HepG2 (cell line): Measurements from ENCODE around the gene VRK1. TPM values are rescaled to one million over a fixed set of nuclear protein-coding genes. Genes with fewer than 3 reads are reported as not detected.
A peak's percentile ranks its signal among the peaks of the same experiment; 100 is the strongest.

Experiments
- CBFB ChIP-seq: sonication (generic); formaldehyde crosslinking; IDR thresholded peaks from 2 replicates; pipeline ENCODE4 v1.4.0; 2020; ENCODE audit warnings: missing genetic modification reagents
- CSRNP2 ChIP-seq: sonication (generic); formaldehyde crosslinking; conservative IDR thresholded peaks from 2 replicates; pipeline ENCODE4 v1.8.0; 2022; ENCODE audit warnings: low read depth, missing genetic modification reagents
- DR1 ChIP-seq: sonication (generic); formaldehyde crosslinking; IDR thresholded peaks from 2 replicates; pipeline ENCODE4 v1.8.0; 2021; ENCODE audit warnings: mild to moderate bottlenecking, missing genetic modification reagents, inconsistent platforms
- GZF1 ChIP-seq: sonication (generic); formaldehyde crosslinking; IDR thresholded peaks from 2 replicates; pipeline ENCODE4 v1.5.1; 2020; ENCODE audit warnings: mild to moderate bottlenecking, missing genetic modification reagents
- KDM6A ChIP-seq: IDR thresholded peaks from 2 replicates; pipeline ENCODE4 v1.6.1; 2016; ENCODE audit warnings: low read depth
- RXRB ChIP-seq: IDR thresholded peaks from 2 replicates; pipeline ENCODE4 v1.6.1; 2016; ENCODE audit warnings: borderline replicate concordance, missing genetic modification reagents, missing compliant biosample characterization
- SETDB1 ChIP-seq: sonication (generic); formaldehyde crosslinking; IDR thresholded peaks from 2 replicates; pipeline ENCODE4 v1.5.1; 2020; ENCODE audit warnings: missing genetic modification reagents, mild to moderate bottlenecking, borderline replicate concordance
- SMAD1 ChIP-seq: sonication (generic); formaldehyde crosslinking; IDR thresholded peaks from 2 replicates; pipeline ENCODE4 v1.4.0; 2020; ENCODE audit warnings: missing genetic modification reagents, low read depth, mild to moderate bottlenecking, borderline replicate concordance
- SP140L ChIP-seq: sonication (generic); formaldehyde crosslinking; IDR thresholded peaks from 2 replicates; pipeline ENCODE4 v1.4.0; 2020; ENCODE audit warnings: missing genetic modification reagents, borderline replicate concordance
- YY1 ChIP-seq: IDR thresholded peaks from 2 replicates; pipeline ENCODE4 v1.6.1; 2011; ENCODE audit warnings: low read length, low read depth, moderate library complexity, mild to moderate bottlenecking; ENCODE audit not compliant: insufficient read depth, insufficient replicate concordance
- ZBTB38 ChIP-seq: sonication (generic); formaldehyde crosslinking; IDR thresholded peaks from 2 replicates; pipeline ENCODE4 v1.5.1; 2020; ENCODE audit warnings: mild to moderate bottlenecking, missing genetic modification reagents
- ZBTB40 ChIP-seq, 2 experiments: fragments of 450-650 bp in 1 of 2; sonication (generic) in 1 of 2; formaldehyde crosslinking in 1 of 2; IDR thresholded peaks; 2 replicates each; pipeline versions ENCODE4 v1.6.1 to v1.8.0; 2016 to 2022; ENCODE audit warnings: antibody characterized with exemption in 1 of 2, mild to moderate bottlenecking in 1 of 2, missing genetic modification reagents in 1 of 2
- ZNF296 ChIP-seq: sonication (generic); formaldehyde crosslinking; conservative IDR thresholded peaks from 2 replicates; pipeline ENCODE4 v1.5.0; 2020; ENCODE audit warnings: mild to moderate bottlenecking, missing genetic modification reagents
- ZNF550 ChIP-seq: sonication (generic); formaldehyde crosslinking; IDR thresholded peaks from 2 replicates; pipeline ENCODE4 v1.4.0; 2020; ENCODE audit warnings: mild to moderate bottlenecking, missing genetic modification reagents, borderline replicate concordance
- ZNF816 ChIP-seq: sonication (generic); formaldehyde crosslinking; IDR thresholded peaks from 2 replicates; pipeline ENCODE4 v1.8.0; 2022; ENCODE audit warnings: missing genetic modification reagents, mild to moderate bottlenecking, borderline replicate concordance
- polyA plus RNA-seq, 8 experiments: library from polyadenylated mRNA; depleted of rRNA in 3 of 8; stranded (reverse) in 7 of 8; unstranded in 1 of 8; fragments of >200 nt; fragmentation: Illumina TruSeq in 4 of 8; extraction: Trizol in 4 of 8; gene quantifications; 2 replicates each; pipeline versions ENCODE4 v1.2.1 to v1.2.3, GENCODE V29; 2011 to 2016; ENCODE audit warnings: low read depth in 4 of 8, missing spikeins in 1 of 8, mixed read lengths in 1 of 8; ENCODE audit not compliant: insufficient read depth in 1 of 8
- total RNA-seq, 5 experiments: library from RNA; depleted of rRNA; stranded (reverse); fragments of >200 nt; fragmentation: Illumina TruSeq; extraction: Trizol; gene quantifications; 2 replicates each; pipeline ENCODE4 v1.2.3, GENCODE V29; 2016; ENCODE audit warnings: low read depth in 1 of 5
- TF ChIP-seq, protein P1 (sequence below): sonication (generic); formaldehyde crosslinking; conservative IDR thresholded peaks from 2 replicates; pipeline ENCODE4 v1.8.0; 2022; ENCODE audit warnings: mild to moderate bottlenecking, moderate library complexity, missing genetic modification reagents

Gene VRK1
- total and polyA plus RNA-seq, 2 of the 13 experiments (the other 11 are each of a cell fraction or from before 2014, with no cell fraction given), result 7.9 to 51.3 TPM

DNA sequence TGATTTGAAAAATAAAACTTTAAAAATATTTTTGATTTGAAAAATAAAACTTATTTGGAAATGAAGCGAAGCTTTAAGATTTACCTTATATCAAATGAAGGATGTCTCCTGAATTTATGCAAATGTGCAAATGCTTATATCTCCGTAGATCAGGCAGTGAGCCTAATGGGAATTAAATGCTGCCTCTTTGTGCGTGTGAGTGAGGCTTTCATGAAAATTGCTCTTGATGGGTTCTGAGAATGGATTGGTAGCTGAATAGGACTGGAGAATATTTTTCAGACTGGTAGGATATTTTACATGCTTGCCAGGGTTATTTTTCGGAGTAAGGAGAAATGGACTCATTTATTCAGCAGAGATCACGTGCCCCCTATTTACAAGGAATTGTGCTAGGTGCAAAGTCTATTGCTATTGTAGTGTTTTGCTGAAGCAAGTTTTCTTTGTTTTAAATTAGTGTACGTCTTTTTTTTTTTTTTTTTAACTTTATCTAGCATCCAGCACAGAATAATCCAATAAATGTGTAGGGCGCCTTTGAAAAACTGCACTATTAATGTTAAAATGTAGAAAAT is 2.4 kb downstream of the VRK1 start (continued):
- TF ChIP-seq ZBTB40 (IDR thresholded peaks at IDR 0.05) (0 out of 2 replicates have a peak, but pooled peaks have one; percentile 23), ZBTB40 (CRISPR knock-in tag; IDR thresholded peaks at IDR 0.05) (no peak), DR1 (no peak), SETDB1 (CRISPR knock-in tag) (no peak), CBFB (no peak), ZNF816 (CRISPR knock-in tag) (no peak), SP140L (CRISPR knock-in tag) (no peak), RXRB (CRISPR knock-in tag) (no peak), ZNF296 (no peak), ZNF550 (CRISPR knock-in tag) (no peak), KDM6A (CRISPR knock-in tag) (no peak), ZBTB38 (CRISPR knock-in tag) (no peak), GZF1 (CRISPR knock-in tag) (no peak), CSRNP2 (CRISPR knock-in tag) (no peak), YY1 (no peak), SMAD1 (CRISPR knock-in tag) (no peak)
- TF ChIP-seq, protein P1, sequence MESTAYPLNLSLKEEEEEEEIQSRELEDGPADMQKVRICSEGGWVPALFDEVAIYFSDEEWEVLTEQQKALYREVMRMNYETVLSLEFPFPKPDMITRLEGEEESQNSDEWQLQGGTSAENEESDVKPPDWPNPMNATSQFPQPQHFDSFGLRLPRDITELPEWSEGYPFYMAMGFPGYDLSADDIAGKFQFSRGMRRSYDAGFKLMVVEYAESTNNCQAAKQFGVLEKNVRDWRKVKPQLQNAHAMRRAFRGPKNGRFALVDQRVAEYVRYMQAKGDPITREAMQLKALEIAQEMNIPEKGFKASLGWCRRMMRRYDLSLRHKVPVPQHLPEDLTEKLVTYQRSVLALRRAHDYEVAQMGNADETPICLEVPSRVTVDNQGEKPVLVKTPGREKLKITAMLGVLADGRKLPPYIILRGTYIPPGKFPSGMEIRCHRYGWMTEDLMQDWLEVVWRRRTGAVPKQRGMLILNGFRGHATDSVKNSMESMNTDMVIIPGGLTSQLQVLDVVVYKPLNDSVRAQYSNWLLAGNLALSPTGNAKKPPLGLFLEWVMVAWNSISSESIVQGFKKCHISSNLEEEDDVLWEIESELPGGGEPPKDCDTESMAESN (CRISPR knock-in tag), result no peak
